ENCODE data around the gene TXNDC11.

TXNDC11 gene

DNA sequence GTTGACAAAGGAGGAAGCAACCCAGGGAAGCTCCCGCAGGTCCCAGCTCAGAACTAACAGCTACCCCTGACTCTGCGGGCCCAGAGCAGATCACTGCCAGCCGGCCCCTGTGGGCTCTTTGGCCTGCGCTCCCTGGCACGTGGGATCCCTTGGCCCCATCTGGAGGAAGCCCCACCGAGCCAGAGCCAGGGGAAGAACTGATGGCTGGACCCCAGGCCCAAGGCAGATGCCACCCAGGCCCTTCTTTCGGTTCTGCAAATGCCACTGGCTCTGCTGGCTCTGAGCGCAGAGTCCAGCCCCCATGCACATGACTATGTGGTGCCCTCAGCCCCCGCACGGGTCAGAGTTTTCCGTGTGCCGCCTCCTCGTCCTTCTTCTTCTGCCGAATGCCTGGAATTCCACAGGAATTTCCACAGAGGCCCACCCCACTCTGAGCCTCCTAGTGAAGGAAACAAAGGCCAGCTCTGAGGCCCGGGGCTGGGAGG lies 110.2 kb downstream of the TXNDC11 start:
- no peak for DNase-seq (ENCODE audit: low read depth in 3 of 3)

GRCh38 chr16:11631214-11631613 lies 111.4 kb downstream of the TXNDC11 start:
- DNase-seq (ENCODE audit: low read depth in 3 of 3) = no peak

GRCh38 chr16:11630768-11631056 lies 111.9 kb downstream of the TXNDC11 start:
- no peak for DNase-seq (ENCODE audit: low read depth in 3 of 3)

GRCh38 chr16:11630046-11630767 lies 112.5 kb downstream of the TXNDC11 start:
- no peak for DNase-seq (ENCODE audit: low read depth in 3 of 3)

Data from stimulated activated CD4-positive, alpha-beta T cell treated with anti-CD3 and anti-CD28 coated beads, TNF-alpha, amount 100 ng/mL, for 24 hours (primary cell).